HepG2 (cell line): Measurements from ENCODE around the gene SMARCB1. TPM values are rescaled to one million over a fixed set of nuclear protein-coding genes. Genes with fewer than 3 reads are reported as not detected.

Experiments
- HNRNPUL1 ChIP-seq: fragments of 200-400 bp; formaldehyde crosslinking; IDR thresholded peaks from 2 replicates; pipeline ENCODE4 v1.6.1; 2017; ENCODE audit warnings: low read depth, mild to moderate bottlenecking, low read length, moderate library complexity
- KDM5A ChIP-seq: fragments of 200-600 bp; sonication (generic); IDR thresholded peaks from 2 replicates; pipeline ENCODE4 v1.7.0; 2018; ENCODE audit warnings: antibody characterized with exemption, mild to moderate bottlenecking, low read length, borderline replicate concordance
- ONECUT2 ChIP-seq: sonication (generic); formaldehyde crosslinking; IDR thresholded peaks from 2 replicates; pipeline ENCODE4 v1.4.0; 2020; ENCODE audit warnings: missing genetic modification reagents
- SATB2 ChIP-seq: sonication (generic); formaldehyde crosslinking; IDR thresholded peaks from 2 replicates; pipeline ENCODE4 v1.5.0; 2020; ENCODE audit warnings: missing genetic modification reagents
- SIN3B ChIP-seq: fragments of 150-350 bp; IDR thresholded peaks from 2 replicates; pipeline ENCODE4 v1.6.1; 2014; ENCODE audit warnings: low read length
- SMARCC2 ChIP-seq: fragments of 450-650 bp; IDR thresholded peaks from 2 replicates; pipeline ENCODE4 v1.6.1; 2017; ENCODE audit warnings: antibody characterized with exemption, mild to moderate bottlenecking
- TBX2 ChIP-seq: sonication (generic); formaldehyde crosslinking; IDR thresholded peaks from 2 replicates; pipeline ENCODE4 v1.5.0; 2020; ENCODE audit warnings: missing genetic modification reagents, mild to moderate bottlenecking, borderline replicate concordance
- ZNF317 ChIP-seq: sonication (generic); formaldehyde crosslinking; IDR thresholded peaks from 2 replicates; pipeline ENCODE4 v1.5.0; 2020; ENCODE audit warnings: mild to moderate bottlenecking, missing genetic modification reagents
- ZNF331 ChIP-seq: sonication (generic); formaldehyde crosslinking; IDR thresholded peaks from 2 replicates; pipeline ENCODE4 v1.4.0; 2020; ENCODE audit warnings: missing genetic modification reagents
- ZNF570 ChIP-seq: sonication (generic); formaldehyde crosslinking; IDR thresholded peaks from 2 replicates; pipeline ENCODE4 v1.4.0; 2020; ENCODE audit warnings: mild to moderate bottlenecking, missing genetic modification reagents, borderline replicate concordance
- ZNF577 ChIP-seq: sonication (generic); formaldehyde crosslinking; IDR thresholded peaks from 2 replicates; pipeline ENCODE4 v1.4.0; 2020; ENCODE audit warnings: mild to moderate bottlenecking, low read depth, missing genetic modification reagents, borderline replicate concordance
- polyA plus RNA-seq, 8 experiments: library from polyadenylated mRNA; depleted of rRNA in 3 of 8; stranded (reverse) in 7 of 8; unstranded in 1 of 8; fragments of >200 nt; fragmentation: Illumina TruSeq in 4 of 8; extraction: Trizol in 4 of 8; gene quantifications; 2 replicates each; pipeline versions ENCODE4 v1.2.1 to v1.2.3, GENCODE V29; 2011 to 2016; ENCODE audit warnings: low read depth in 4 of 8, missing spikeins in 1 of 8, mixed read lengths in 1 of 8; ENCODE audit not compliant: insufficient read depth in 1 of 8
- total RNA-seq, 5 experiments: library from RNA; depleted of rRNA; stranded (reverse); fragments of >200 nt; fragmentation: Illumina TruSeq; extraction: Trizol; gene quantifications; 2 replicates each; pipeline ENCODE4 v1.2.3, GENCODE V29; 2016; ENCODE audit warnings: low read depth in 1 of 5
- TF ChIP-seq, protein P1 (sequence below): IDR thresholded peaks from 2 replicates; pipeline ENCODE4 v1.6.1; 2018; ENCODE audit warnings: missing genetic modification reagents, mild to moderate bottlenecking, missing compliant biosample characterization
- TF ChIP-seq, protein P2 (sequence below): sonication (generic); formaldehyde crosslinking; IDR thresholded peaks from 2 replicates; pipeline ENCODE4 v1.8.0; 2022; ENCODE audit warnings: mild to moderate bottlenecking, missing genetic modification reagents
- TF ChIP-seq, protein P3 (sequence below): sonication (generic); formaldehyde crosslinking; conservative IDR thresholded peaks from 2 replicates; pipeline ENCODE4 v1.4.0; 2020; ENCODE audit warnings: missing genetic modification reagents
- TF ChIP-seq, protein P4 (sequence below): sonication (generic); formaldehyde crosslinking; IDR thresholded peaks from 2 replicates; pipeline ENCODE4 v1.8.0; 2022; ENCODE audit warnings: missing genetic modification reagents, mild to moderate bottlenecking, moderate library complexity, borderline replicate concordance
- TF ChIP-seq, protein P5 (sequence below): sonication (generic); formaldehyde crosslinking; IDR thresholded peaks from 2 replicates; pipeline ENCODE4 v1.4.0; 2020; ENCODE audit warnings: missing genetic modification reagents, borderline replicate concordance

SMARCB1 gene
- total and polyA plus RNA-seq, 2 of the 13 experiments (the other 11 are each of a cell fraction or from before 2014, with no cell fraction given) = 74.0 to 166 TPM

DNA sequence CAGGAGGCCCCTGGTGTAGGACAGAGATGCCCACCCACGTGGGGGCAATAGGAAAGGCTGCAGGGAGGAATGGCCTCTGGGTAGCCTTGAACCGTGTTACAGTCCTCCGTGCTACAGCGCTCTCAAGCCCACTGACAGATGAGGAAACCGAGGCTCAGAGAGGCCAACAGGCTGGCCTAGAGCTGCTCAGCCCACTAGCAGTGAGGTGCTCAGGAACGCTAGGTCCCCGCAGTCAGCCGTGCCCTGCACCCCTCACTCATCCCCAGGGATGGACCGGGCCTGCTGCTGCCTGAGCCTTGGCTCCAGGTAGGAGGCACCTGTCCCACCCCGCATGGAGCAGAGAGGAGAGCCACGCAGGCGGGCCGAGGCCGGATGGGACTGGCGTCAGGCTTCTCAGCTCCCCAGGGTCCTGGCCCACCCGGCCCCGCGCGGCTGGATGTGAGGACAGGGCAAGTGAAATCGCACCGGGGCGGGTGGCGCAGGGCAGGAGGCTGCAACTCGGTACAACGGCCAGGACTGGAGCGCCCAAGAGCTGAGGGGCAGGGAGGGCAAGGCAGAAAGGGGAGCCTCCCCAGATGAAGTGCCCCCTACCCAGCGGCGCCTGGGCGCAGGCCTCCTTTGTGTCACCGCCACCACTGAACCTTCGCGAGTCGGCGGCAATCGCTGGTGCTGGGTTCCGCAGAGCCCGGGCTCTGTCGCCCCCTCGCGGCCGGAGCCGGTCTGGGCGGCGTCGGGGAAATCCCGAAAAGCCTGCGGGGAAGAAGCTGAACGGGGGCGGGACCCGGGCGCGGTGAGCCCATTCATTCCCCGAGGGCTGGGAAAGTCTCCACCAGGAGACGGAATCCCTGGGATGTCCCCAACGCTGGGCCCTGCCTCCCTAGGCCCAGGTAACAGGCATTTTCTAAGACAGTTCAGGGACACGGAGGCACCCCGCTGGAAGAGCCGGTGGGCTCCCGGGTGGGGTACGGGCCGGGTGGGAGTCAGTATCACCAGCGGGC lies 62.5 kb downstream of the SMARCB1 start (continued):
- TF ChIP-seq KDM5A = no peak
- TF ChIP-seq SATB2 = no peak
- no peak for TF ChIP-seq SIN3B
- TF ChIP-seq ONECUT2 (CRISPR knock-in tag) = no peak
- TF ChIP-seq, protein P1, sequence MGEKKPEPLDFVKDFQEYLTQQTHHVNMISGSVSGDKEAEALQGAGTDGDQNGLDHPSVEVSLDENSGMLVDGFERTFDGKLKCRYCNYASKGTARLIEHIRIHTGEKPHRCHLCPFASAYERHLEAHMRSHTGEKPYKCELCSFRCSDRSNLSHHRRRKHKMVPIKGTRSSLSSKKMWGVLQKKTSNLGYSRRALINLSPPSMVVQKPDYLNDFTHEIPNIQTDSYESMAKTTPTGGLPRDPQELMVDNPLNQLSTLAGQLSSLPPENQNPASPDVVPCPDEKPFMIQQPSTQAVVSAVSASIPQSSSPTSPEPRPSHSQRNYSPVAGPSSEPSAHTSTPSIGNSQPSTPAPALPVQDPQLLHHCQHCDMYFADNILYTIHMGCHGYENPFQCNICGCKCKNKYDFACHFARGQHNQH (CRISPR knock-in tag) = peak; percentile 60
- peak; percentile 57; the same call in 1 of the 2 replicates for TF ChIP-seq ZNF331
- no peak for TF ChIP-seq SMARCC2
- TF ChIP-seq, protein P2, sequence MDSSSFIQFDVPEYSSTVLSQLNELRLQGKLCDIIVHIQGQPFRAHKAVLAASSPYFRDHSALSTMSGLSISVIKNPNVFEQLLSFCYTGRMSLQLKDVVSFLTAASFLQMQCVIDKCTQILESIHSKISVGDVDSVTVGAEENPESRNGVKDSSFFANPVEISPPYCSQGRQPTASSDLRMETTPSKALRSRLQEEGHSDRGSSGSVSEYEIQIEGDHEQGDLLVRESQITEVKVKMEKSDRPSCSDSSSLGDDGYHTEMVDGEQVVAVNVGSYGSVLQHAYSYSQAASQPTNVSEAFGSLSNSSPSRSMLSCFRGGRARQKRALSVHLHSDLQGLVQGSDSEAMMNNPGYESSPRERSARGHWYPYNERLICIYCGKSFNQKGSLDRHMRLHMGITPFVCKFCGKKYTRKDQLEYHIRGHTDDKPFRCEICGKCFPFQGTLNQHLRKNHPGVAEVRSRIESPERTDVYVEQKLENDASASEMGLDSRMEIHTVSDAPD (CRISPR knock-in tag) = no peak
- TF ChIP-seq TBX2 (CRISPR knock-in tag) = peak; percentile 65
- TF ChIP-seq, protein P3, sequence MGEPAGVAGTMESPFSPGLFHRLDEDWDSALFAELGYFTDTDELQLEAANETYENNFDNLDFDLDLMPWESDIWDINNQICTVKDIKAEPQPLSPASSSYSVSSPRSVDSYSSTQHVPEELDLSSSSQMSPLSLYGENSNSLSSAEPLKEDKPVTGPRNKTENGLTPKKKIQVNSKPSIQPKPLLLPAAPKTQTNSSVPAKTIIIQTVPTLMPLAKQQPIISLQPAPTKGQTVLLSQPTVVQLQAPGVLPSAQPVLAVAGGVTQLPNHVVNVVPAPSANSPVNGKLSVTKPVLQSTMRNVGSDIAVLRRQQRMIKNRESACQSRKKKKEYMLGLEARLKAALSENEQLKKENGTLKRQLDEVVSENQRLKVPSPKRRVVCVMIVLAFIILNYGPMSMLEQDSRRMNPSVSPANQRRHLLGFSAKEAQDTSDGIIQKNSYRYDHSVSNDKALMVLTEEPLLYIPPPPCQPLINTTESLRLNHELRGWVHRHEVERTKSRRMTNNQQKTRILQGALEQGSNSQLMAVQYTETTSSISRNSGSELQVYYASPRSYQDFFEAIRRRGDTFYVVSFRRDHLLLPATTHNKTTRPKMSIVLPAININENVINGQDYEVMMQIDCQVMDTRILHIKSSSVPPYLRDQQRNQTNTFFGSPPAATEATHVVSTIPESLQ (CRISPR knock-in tag) = 0 out of 2 replicates have a peak, but pooled peaks have one; percentile 48
- TF ChIP-seq HNRNPUL1 = no peak
- no peak for TF ChIP-seq ZNF570 (CRISPR knock-in tag)
- no peak for TF ChIP-seq ZNF577 (CRISPR knock-in tag)
- TF ChIP-seq ZNF317 (CRISPR knock-in tag) = peak; percentile 48; the same call in 1 of the 2 replicates
- TF ChIP-seq, protein P4, sequence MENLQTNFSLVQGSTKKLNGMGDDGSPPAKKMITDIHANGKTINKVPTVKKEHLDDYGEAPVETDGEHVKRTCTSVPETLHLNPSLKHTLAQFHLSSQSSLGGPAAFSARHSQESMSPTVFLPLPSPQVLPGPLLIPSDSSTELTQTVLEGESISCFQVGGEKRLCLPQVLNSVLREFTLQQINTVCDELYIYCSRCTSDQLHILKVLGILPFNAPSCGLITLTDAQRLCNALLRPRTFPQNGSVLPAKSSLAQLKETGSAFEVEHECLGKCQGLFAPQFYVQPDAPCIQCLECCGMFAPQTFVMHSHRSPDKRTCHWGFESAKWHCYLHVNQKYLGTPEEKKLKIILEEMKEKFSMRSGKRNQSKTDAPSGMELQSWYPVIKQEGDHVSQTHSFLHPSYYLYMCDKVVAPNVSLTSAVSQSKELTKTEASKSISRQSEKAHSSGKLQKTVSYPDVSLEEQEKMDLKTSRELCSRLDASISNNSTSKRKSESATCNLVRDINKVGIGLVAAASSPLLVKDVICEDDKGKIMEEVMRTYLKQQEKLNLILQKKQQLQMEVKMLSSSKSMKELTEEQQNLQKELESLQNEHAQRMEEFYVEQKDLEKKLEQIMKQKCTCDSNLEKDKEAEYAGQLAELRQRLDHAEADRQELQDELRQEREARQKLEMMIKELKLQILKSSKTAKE (CRISPR knock-in tag) = no peak
- TF ChIP-seq, protein P5, sequence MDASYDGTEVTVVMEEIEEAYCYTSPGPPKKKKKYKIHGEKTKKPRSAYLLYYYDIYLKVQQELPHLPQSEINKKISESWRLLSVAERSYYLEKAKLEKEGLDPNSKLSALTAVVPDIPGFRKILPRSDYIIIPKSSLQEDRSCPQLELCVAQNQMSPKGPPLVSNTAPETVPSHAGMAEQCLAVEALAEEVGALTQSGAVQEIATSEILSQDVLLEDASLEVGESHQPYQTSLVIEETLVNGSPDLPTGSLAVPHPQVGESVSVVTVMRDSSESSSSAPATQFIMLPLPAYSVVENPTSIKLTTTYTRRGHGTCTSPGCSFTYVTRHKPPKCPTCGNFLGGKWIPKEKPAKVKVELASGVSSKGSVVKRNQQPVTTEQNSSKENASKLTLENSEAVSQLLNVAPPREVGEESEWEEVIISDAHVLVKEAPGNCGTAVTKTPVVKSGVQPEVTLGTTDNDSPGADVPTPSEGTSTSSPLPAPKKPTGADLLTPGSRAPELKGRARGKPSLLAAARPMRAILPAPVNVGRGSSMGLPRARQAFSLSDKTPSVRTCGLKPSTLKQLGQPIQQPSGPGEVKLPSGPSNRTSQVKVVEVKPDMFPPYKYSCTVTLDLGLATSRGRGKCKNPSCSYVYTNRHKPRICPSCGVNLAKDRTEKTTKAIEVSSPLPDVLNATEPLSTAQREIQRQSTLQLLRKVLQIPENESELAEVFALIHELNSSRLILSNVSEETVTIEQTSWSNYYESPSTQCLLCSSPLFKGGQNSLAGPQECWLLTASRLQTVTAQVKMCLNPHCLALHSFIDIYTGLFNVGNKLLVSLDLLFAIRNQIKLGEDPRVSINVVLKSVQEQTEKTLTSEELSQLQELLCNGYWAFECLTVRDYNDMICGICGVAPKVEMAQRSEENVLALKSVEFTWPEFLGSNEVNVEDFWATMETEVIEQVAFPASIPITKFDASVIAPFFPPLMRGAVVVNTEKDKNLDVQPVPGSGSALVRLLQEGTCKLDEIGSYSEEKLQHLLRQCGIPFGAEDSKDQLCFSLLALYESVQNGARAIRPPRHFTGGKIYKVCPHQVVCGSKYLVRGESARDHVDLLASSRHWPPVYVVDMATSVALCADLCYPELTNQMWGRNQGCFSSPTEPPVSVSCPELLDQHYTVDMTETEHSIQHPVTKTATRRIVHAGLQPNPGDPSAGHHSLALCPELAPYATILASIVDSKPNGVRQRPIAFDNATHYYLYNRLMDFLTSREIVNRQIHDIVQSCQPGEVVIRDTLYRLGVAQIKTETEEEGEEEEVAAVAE = 0 out of 2 replicates have a peak, but pooled peaks have one; percentile 41
